HG02642 (cell line): ENCODE results near the gene MTHFD1L.
"Not testable (repeated sequence)": the region's sequence is repeated elsewhere in the genome, so short reads cannot be mapped to it uniquely, and the experiment has no call there.

ENCODE experiments used
- ATAC-seq: cut with Tn5 transposase; IDR thresholded peaks from one replicate; pipeline ENCODE4 v1.9.1; 2021; ENCODE audit warnings: mild to moderate bottlenecking; ENCODE audit not compliant: unreplicated experiment, poor library complexity

MTHFD1L gene

GRCh38 chr6:151087055-151087454 lies 221.6 kb downstream of the MTHFD1L start:
- ATAC-seq = not testable (repeated sequence)

GRCh38 chr6:151087861-151088598 lies 222.5 kb downstream of the MTHFD1L start:
- no peak for ATAC-seq

DNA sequence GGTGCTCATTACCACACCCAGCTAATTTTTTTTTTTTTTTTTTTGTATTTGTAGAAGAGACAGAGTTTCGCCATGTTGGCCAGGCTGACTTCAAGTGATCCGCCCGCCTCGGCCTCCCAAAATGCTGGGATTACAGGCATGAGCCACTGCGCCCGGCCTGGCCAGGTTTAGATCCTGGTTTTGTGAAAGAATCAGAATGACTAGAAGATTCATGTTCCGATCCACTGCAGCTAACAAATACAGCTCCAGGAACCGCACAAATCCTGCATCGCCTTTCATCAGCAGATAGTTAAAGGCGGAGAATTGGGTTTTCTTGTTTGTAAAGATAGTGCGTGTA lies 223.1 kb downstream of the MTHFD1L start:
- ATAC-seq = no peak

- no peak for ATAC-seq
Observed at GRCh38 chr6:151088963-151089362, 223.5 kb downstream of the MTHFD1L start.

GRCh38 chr6:151089978-151090377 lies 224.5 kb downstream of the MTHFD1L start:
- ATAC-seq = no peak

DNA sequence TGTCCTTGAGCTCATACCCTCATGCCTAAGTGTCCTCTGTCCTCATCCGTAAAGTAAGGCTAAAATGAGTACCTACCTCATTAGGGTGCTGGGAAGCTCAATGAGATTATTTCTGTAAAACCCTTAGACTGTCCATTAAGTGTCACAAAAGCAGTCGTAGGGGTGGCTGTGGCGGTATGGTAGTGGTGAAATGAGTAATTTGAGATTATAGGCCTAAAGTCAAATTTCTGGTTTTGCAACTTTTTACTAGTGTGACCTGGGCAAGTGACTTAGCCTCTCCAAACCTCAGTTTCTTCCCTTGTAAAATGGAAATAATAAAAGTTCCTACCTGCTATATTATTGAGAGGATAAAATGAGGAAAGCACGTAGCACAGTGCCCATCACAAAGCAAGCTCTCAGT lies 226.1 kb downstream of the MTHFD1L start:
- no peak for ATAC-seq

DNA sequence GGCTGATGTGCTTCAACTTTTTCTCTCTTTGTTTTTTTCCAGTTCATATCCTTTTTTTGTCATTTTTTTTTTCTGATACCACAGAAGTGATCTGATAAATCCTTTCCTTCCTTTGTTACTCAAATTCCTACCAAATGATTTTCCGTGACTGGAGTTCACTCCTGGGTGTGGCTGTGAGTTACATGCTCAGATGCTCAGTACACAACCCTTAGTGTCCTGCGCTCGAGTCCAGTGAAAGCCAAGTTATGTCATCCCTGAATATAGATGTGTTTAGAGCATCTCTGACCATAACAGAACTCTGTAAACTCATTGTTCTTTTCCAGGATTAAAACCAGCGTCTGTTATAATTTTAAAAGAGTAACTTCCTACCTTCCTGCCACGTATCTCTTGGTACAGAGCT lies 227.1 kb downstream of the MTHFD1L start:
- no peak for ATAC-seq

DNA sequence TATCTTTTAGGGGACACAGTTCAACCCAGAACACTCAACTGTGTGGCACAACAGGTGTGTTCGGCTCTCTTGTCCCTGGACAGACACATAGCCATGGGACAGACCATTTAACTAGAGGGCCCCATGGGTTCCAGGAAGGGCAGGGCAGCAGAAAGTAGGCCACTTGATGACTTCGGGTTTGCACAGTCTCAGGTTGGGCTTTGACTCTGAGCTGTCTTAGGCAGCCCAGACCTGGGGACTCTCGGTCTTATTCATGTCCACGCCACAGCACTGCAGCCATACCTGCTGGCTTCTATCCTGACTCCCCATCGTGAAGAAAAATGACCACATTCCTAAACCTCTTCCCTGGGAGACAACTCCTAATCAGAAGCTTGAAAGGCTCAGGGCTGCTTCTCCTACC lies 228.2 kb downstream of the MTHFD1L start:
- ATAC-seq = no peak

- no peak for ATAC-seq
Observed at GRCh38 chr6:151095538-151096254, 230.2 kb downstream of the MTHFD1L start.

GRCh38 chr6:151096255-151096612 lies 230.7 kb downstream of the MTHFD1L start:
- ATAC-seq = no peak

DNA sequence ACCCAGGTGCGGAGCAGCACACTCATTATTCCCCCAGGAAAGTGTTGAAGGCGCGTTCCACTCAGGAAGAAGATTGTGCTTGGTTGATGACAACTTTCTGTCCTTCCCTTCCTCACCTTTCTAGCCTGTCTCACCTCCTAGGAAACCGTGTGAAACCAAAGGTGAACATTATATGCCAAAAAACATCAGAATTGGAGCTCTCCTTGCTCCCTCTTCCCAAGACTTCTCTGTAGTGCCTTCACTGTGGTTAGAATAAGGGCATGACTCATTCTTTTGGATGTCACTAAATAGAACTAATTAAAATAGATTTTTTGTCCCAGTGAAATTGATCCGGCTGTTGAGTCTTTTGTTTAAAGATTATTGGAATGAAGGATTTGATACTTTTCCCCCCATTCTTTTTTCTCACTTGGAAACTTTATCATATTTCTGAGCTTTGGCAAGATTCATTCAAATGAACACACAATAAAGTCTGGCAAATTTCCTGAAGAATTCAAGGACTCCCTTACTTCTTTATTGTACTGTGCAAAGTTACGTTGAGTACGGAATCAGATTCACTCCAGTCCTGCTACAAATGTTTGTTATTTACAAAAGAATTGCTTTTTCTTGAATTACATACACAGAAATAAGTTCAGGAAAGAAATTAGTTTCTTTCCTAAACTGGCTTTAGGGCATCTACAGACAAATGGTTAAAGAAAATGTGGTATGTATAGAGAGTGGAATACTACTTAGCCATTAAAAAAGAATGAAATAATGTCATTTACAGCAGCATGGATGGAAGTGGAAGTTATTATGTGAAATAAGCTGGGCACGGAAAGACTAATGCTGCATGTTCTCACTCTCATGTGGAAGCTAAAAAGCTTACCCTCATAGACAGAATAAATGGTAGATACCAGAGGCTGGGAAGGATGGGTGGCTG lies 231.4 kb downstream of the MTHFD1L start:
- ATAC-seq = no peak

GRCh38 chr6:151098166-151098565 lies 232.7 kb downstream of the MTHFD1L start:
- ATAC-seq = no peak

- ATAC-seq = no peak
Observed at GRCh38 chr6:151100326-151100725, 234.8 kb downstream of the MTHFD1L start.

- no peak for ATAC-seq
Observed at GRCh38 chr6:151101161-151101815, 235.8 kb downstream of the MTHFD1L start.

GRCh38 chr6:151101816-151102694 lies 236.6 kb downstream of the MTHFD1L start:
- no peak for ATAC-seq

- ATAC-seq = no peak
Observed at GRCh38 chr6:151103266-151103665, 237.8 kb downstream of the MTHFD1L start.

DNA sequence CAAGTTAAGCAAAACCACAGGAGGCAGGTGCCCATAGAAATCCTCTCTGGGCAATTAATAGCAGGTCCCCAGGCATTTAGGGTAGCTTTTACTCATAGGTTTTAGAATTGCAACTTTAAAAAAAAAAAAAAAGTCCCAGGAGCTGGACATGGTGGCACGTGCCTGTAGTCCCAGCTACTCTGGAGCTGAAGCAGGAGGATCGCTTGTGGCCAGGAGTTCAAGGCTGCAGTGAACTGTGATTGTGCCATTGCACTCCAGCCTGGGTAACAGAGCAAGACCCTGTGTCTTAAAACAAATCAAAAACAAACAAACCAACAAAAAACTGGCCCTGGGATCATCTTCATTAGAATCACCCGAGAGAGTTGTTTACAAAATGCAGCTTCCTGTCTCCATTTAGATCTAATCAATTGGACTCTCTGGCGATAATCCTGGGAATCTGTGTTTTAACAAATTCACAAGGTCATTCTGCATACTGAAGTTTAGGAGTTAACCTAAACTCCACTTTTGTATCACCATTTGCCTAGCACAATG lies 242.5 kb downstream of the MTHFD1L start:
- no peak for ATAC-seq

GRCh38 chr6:151108548-151108947 lies 243.0 kb downstream of the MTHFD1L start:
- ATAC-seq = no peak

GRCh38 chr6:151109361-151109760 lies 243.9 kb downstream of the MTHFD1L start:
- no peak for ATAC-seq
